Lower leg skin (tissue), 4 donors: ENCODE measurements around the gene AS3MT. TPM values are rescaled to one million over a fixed set of nuclear protein-coding genes. Genes with fewer than 3 reads are reported as not detected.

Experiments
- DNase-seq, 2 donors: peaks; one replicate each; pipeline ENCODE4 v3.0.0-alpha.2; 2019; ENCODE audit warnings: low spot score in 2 of 2
- H3K4me3 ChIP-seq: fragments of 200-600 bp; sonication (generic); 2 replicates; pipeline ENCODE4 v1.5.1; 2017; ENCODE audit warnings: mild to moderate bottlenecking, low read depth; ENCODE audit not compliant: poor library complexity, severe bottlenecking
- CTCF ChIP-seq, 3 donors: fragments of 450-650 bp; IDR thresholded peaks; one replicate each; pipeline ENCODE4 v1.5.1; 2016; ENCODE audit warnings: antibody characterized with exemption in 3 of 3, mild to moderate bottlenecking in 3 of 3, moderate library complexity in 2 of 3
- POLR2A ChIP-seq, 2 donors: fragments of 450-650 bp; IDR thresholded peaks; one replicate each; pipeline ENCODE4 v1.6.1; 2016 to 2017; ENCODE audit warnings: antibody characterized with exemption in 2 of 2, mild to moderate bottlenecking in 1 of 2, moderate library complexity in 1 of 2
- WGBS, 2 donors: methylation state at CpG; one replicate each; pipeline ENCODE4 v1.1.5; 2018; 5-methylcytosine and 5-hydroxymethylcytosine counted together
- intact Hi-C: fragments of 100-400 bp; cut with DNase I; formaldehyde crosslinking; loops from one replicate; pipeline ENCODE4 v1.15.0; 2023; ENCODE audit warnings: low total_unique reads
- total RNA-seq, 4 donors: library from RNA; depleted of rRNA; stranded (reverse); fragments of >200 nt; gene quantifications; one replicate each; pipeline ENCODE4 v1.1.0, GENCODE V29; 2016

Gene AS3MT
- total RNA-seq, 4 donors from 2014 or later: 1.8 to 5.1 (median 3.9) TPM

- DNase-seq: no peak
- intact Hi-C loops: loop anchor here (10.0 kb wide), 1 partner anchor 72 kb away; the partner anchor contains the start of gene CYP17A1
- TF ChIP-seq POLR2A (IDR thresholded peaks at IDR 0.05): no peak
- TF ChIP-seq CTCF (IDR thresholded peaks at IDR 0.05): no peak
- 87 to 90% methylated on average over 4 of the region's 4 CpGs for WGBS, 2 donors
- H3K4me3 ChIP-seq: no peak overlapping the region
Observed at GRCh38 chr10:102906507-102906906, 37.2 kb downstream of the AS3MT start.

DNA sequence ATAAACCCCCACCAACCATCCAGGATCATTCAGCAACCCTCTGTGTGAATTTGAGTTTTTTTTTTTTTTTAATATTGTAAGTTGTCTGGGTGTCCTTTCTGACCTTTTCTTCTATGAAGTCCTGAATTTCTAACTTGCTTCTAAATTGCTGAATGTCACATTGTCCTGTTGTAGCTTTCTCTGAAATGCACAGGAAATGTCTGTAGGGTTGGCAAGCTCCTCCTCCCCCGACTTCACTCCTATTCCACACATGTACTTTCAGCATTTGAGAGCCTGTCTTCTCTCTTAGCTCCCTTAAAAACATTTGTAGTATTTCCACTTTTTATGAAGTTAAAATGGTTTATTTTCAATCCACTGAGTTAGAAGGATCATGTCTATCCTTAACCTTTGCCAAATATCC is 45.5 kb downstream of the AS3MT start:
- TF ChIP-seq CTCF (IDR thresholded peaks at IDR 0.05) (no peak), POLR2A (IDR thresholded peaks at IDR 0.05) (no peak)
- no peak overlapping the region for H3K4me3 ChIP-seq
- intact Hi-C loops: loop anchor here (5.0 kb wide), 3 partner anchors 153 to 1362 kb away; partner anchors contain the start of gene RPEL1
- WGBS, 2 donors: 47 to 56% methylated on average over 1 of the region's 1 CpG
- DNase-seq: no peak

GRCh38 chr10:102916173-102916572 is 46.9 kb downstream of the AS3MT start:
- DNase-seq: no peak
- no peak for TF ChIP-seq CTCF (IDR thresholded peaks at IDR 0.05)
- no peak for TF ChIP-seq POLR2A (IDR thresholded peaks at IDR 0.05)
- H3K4me3 ChIP-seq: no peak overlapping the region
- 84 to 87% methylated on average over 7 of the region's 7 CpGs for WGBS, 2 donors
- intact Hi-C loops: loop anchor here (5.0 kb wide), 2 partner anchors 151 to 331 kb away; partner anchors contain the start of gene RPEL1

DNA sequence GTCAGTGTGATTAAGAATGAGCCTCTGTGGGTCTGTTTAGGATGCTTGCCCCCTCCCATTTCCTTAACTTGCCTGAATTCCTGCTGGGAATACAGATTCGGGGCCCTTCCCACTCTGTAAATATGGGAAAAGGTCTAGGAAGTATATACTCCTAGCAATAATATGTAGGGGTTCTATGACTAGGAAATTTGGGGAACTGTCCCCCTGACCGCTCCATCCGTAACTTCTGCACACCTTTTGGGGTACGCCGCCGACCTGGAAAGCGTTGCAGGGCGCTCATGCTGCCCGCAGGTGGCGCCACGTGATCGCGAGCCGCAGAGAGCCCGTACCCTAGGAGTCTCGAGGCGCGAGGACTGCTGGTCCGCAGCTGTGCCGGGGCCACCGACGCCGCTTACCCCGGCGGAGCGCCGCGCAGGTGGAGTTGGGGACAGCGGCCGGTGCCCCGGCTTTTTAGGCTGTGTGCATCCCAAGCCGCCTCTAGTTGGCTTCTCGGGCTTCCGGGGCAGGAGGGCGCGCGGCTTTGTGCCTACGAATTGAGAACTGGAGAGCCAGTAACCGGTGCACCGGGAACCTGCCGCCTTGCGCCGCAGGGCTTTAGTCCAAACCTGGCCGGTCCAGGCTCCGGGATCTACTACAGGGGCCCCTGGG is 48.2 kb downstream of the AS3MT start:
- 0 to 1% methylated on average over 28 to 33 of the region's 45 CpGs for WGBS, 2 donors
- TF ChIP-seq POLR2A (IDR thresholded peaks at IDR 0.05): no peak
- peak in 1 of 3 donors; percentile 92 for TF ChIP-seq CTCF (IDR thresholded peaks at IDR 0.05)
- peak overlapping the region; percentile 32 for H3K4me3 ChIP-seq
- intact Hi-C loops: loop anchor here (5.0 kb wide), 2 partner anchors 150 to 330 kb away; partner anchors contain the start of gene RPEL1
- peak; percentile 77 to 97 for DNase-seq

GRCh38 chr10:102917962-102918816 is 48.9 kb downstream of the AS3MT start, which contains the start of gene CNNM2:
CNNM2 (plus strand) TSS chr10:102918294; CDS start chr10:102918481, 187 bp downstream.
- peak; percentile 100 for DNase-seq
- WGBS, 2 donors: 0 to 1% methylated on average over 35 to 68 of the region's 80 CpGs
- TF ChIP-seq CTCF (IDR thresholded peaks at IDR 0.05) (no peak), POLR2A (IDR thresholded peaks at IDR 0.05) (no peak)
- intact Hi-C loops: loop anchor here (5.0 kb wide), 2 partner anchors 149 to 329 kb away; partner anchors contain the start of gene RPEL1
- peak within 1 kb of the TSS; percentile 80 for H3K4me3 ChIP-seq
